ENCODE data around the gene MMP20.
"Not testable (repeated sequence)": the region's sequence is repeated elsewhere in the genome, so short reads cannot be mapped to it uniquely, and the experiment has no call there.

The MMP20 gene, protein sequence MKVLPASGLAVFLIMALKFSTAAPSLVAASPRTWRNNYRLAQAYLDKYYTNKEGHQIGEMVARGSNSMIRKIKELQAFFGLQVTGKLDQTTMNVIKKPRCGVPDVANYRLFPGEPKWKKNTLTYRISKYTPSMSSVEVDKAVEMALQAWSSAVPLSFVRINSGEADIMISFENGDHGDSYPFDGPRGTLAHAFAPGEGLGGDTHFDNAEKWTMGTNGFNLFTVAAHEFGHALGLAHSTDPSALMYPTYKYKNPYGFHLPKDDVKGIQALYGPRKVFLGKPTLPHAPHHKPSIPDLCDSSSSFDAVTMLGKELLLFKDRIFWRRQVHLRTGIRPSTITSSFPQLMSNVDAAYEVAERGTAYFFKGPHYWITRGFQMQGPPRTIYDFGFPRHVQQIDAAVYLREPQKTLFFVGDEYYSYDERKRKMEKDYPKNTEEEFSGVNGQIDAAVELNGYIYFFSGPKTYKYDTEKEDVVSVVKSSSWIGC

DNA sequence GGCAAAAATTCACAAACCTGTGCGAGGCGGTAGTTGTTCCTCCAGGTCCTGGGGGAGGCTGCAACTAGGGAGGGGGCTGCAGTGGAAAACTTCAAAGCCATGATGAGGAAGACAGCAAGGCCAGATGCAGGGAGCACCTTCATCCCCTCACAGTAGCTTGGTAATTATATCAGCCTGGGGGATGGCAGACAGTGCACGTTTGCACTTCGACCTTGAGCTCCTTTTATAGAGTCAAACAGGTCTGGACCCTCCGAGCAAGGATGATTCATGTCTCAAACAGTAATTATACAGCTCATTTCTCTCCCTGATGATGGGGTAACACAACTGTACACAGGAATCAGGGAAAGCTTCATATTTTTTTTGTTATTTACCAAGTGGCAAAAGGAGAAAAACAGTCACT lies at the start of gene MMP20:
Gene MMP20, minus strand, starts transcription at position 156 of the 400 bp plus-strand sequence. Its CDS starts 13 bp downstream, at position 143.
- DNase-seq = no peak

DNA sequence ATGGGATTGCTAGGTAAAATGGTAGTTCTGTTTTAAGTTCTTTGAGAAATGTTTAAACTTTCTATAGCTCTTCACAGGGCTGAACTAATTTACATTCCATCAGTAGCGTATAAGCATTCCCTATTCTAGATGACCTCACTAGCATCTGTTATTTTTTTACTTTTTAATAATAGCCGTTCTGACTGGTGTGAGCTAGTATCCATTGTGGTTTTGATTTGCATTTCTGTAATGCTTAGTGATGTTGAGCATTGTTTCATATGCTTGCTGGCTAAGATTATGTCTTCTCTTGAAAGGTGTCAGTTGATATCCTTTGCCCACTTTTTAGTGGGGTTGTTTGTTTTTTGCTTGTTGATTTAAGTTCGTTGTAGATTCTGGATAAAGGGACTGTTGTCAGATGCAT lies 44.5 kb upstream of the MMP20 start:
- DNase-seq = no peak

DNA sequence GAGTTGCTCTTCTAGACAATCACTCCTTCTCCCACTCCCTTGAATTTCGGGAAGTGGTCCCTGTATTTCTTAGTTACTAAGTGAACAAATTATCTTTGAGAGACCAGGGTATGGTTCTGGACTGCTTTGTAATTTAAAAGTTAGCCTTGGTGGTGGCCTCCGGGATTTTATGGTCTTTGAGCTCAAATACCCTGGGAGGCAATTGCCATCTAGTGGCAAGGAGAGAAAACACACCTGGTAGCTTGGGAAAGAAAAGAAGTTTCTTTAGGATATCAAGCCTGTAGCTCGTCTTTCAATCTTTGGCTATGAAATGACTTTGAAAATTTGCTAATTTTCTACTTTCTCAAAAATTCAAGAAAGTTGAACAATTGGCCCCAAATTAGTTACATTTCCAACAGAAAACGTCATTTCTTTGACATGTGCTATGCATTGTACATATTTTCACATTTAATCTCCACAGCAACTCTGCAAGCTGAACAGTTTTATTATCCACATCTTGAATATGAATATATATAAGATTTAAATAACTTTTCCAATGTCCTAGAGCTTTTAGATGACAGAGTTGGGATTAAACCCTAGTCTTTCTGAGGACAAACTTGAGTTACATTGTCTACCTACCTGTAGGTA lies 41.3 kb upstream of the MMP20 start:
- DNase-seq = peak; percentile 70

DNA sequence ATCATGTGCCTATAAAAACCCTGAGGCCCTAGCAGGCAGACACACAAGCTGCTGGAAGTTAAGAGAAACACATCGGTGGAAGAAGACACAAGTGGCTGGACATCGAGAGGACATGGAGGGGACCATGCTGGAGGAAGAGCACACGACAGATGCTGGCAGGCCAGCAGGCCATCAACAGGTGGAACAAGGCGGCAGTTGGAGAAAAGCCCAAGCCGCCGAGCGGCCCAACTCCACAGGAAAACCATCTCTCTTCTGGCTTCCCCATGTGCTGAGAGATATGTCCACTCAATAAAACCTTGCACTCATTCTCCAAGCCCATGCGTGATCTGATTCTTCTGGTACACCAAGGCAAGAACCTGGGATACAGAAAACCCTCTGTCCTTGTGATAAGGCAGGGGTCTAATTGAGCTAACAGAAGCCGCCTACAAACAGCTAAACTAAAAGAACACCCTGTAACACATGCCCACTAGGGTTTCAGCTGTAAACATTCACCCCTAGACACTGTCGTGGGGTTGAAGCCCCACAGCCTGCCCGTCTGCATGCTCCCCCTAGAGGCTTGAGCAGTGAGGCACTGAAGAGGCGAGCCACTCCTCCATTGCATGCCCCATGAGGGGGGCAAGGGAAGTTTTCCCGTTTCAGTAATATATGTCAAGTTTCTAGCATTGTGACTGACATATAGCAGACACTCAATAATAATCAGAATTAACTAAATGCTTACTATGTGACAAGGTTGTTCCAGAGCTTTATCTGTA lies 39.0 kb upstream of the MMP20 start:
- peak; percentile 20 for DNase-seq

DNA sequence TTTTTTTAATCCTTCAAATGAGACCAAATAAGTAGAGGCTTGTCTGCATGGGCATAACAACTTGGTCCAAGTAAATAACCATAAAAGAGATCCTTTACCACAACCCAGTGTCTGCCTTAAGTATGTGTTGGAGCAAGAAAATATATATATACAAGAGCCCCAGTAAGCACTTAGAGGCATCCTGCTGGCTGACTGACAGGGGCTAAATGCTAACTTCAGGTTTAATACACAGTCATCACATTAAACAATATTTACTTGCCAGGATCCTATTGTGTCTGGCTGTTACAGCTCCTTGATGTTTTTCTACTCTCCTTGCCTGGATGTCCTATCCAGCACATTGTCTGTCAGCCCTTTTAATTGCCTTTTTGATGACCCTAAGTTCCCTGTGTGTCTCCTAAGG lies 37.5 kb upstream of the MMP20 start:
- DNase-seq = no peak

DNA sequence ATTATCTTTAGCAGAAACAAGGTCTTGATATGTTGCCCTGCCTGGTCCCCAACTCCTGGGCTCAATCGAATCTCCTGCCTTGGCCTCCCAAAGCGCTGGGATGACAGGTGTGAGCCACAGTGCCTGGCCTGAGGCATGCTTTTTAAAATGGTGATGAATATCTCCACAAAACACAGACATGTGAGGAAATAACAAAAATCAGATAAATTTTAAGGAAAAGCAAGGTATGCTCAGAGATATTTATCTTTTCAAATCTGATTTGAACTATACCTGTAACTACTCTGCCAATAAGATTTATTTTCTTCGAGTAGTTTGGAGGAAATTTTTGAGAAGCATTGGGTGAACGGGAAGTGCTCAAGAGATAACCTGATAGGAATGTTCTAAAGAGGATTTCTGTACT lies 35.9 kb upstream of the MMP20 start:
- no peak for DNase-seq

DNA sequence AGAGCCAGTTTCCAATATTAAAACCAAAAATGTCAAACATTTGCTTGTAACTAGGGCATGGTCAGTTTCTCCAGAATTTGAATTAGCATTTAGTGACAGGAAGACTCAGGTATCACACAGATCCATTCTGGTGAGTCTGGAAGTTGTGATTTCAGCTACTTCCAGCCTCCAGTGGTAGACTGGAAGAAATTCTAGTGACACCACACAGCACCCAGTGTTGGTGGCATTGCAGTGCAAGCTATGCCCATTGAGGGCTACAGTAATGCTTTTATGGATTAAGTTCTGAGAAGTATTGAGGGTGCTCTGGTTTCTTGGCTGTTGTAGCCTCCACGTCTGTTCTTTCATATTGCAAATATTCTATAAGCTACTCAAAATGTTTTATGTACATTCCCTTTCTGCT lies 31.4 kb upstream of the MMP20 start:
- DNase-seq = no peak

DNA sequence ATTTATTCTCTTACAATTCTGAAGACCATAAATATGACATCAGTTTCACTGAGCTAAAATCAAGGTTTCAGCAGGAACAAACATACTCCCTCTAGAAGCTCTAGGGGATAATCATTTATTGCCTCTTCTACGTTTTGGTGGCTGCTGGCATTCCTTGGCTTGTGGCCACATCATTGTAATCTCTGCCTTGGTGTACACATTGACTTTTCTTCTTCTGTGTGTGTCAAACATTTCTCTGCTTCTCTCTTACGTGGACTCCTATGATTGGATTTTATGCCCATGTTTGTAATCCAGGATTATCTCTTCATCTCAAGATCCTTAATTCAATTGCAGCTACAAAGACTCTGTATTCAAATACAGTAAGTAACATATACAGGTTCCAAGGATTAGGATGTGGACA lies 30.4 kb upstream of the MMP20 start:
- no peak for DNase-seq

DNA sequence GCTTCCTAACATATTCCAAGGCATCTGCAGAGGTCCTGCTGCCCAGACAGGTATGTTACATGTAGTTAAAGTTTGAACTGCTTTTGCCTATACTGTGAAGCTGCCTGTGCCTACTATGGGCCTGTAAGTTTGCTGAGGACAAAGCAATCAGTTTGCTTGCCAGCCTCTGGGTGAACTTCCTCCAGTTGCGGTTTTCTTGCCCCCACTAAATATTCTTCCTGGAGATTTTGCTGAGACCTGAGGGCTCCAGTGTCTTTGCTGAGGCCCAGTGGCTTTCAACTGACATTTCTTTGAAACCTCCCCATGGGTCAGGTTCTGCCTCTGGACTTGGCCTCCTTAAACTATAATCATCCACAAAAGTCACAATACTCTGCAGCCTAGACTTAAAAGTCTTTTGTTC lies 29.6 kb upstream of the MMP20 start:
- no peak for DNase-seq

DNA sequence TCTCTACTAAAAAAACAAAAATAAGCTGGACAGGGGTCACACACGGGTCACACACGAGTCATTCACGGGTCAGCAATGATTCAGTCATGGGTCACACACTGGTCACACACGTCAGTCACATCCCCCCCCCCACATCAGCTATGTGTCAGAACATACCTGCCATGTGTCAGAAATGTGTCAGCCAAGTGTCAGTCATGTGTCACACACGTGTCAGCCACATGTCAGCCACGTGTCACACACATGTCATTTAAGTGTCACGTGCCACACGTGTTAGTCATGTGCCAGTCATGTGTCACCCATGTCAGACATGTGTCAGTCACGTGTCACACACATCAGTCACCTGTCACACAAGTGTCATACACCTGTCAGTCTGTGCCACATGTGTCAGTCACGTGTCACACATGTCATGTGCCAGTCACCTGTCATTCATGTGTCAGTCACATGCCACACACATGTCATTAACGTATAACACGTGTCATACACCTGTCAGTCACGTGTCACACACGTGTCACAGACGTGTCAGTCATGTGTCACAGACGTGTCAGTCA lies 28.7 kb upstream of the MMP20 start:
- peak; percentile 9 for DNase-seq

DNA sequence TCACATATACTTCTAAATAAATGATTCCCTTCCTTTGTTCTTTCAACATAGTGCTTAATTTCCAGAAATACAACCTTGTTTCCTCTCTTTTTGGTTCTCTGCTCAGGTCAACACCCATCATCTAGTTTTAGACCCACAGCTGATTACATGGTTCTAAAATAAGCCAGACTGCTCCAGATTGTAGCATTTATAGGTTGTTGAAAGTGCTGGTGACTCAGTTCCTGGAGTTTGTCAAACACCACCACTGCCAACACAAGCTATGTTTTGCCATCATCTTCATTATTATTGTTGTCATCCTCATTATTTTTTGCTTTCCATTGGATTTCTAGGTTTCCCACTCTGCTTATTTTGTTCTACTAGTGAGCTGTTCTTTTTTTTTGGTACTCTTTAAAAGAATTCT lies 22.3 kb upstream of the MMP20 start:
- DNase-seq = no peak

DNA sequence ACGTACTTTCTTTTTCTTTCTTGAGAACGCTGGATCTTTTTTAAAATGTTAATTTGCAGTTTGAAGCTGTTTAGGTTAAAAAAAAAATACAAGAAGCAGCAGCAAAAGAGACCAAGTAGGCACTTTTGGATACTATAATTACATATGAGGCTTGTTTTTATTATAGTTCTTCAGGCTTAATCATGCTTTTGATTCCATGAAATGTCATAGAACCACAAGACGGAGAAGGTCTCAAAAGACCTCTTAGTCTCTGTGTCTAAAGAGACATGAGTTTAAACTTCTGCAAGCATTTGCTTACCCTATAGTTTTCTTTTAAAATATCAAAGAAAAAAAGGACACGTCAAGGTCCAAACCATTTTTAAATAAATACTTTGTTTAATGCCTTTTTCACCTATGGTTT lies 18.8 kb upstream of the MMP20 start:
- no peak for DNase-seq

DNA sequence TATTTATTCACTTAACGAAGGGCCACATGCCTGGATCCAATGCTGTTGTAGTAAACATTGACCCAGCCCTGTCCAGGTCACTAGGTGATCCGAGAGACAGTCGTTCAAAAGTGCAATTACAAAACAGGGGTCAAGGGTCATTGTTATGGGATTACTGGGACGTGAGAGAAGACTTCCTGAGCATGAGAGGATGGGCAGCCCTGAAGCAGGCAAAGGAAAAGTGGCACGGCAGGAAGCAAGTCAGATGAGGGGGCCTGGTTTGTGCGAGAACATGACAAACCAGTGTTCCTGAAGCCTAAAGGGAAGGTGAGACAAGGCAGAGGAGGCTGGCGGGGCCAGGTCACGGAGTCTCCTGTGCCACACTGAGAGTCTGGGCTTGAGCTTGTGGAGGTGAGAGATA lies 15.8 kb upstream of the MMP20 start:
- no peak for DNase-seq

DNA sequence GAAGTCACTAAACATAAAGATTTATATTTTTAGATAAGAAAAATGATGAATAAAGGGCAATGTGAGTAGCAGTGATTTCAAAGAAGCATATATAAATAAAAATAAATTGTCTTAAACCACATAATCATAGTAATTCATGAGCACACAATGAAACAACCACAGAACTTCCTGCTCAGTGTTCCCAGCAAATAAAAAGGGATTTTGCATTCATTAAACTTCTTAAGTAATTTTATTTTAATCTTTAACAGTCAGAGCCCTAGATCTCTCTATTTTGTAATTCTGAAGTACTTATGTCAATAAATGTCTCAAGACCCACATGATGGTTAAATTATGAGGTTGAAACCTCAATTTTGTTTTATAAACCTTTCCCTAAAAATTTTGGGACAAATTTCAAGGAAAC lies 14.5 kb upstream of the MMP20 start:
- DNase-seq = no peak

DNA sequence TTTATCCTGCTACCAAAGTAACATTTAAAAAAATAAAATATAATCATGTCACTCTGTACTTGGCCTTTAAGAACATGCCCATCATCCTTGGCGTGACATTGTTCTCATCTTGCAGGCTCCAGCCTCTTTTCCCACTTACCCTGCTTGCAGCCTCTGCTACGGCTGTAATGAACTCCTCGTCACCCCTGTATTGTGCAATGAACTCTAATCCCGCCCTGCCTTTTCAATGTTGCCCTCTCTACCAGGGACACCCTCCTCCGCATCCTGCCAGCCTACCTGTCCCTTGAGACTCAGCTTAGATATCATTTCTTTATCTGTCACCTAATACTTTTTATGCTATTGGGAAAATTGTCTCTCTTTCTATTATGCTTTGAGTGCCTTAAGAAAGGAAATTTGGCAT lies 12.6 kb upstream of the MMP20 start:
- no peak for DNase-seq

DNA sequence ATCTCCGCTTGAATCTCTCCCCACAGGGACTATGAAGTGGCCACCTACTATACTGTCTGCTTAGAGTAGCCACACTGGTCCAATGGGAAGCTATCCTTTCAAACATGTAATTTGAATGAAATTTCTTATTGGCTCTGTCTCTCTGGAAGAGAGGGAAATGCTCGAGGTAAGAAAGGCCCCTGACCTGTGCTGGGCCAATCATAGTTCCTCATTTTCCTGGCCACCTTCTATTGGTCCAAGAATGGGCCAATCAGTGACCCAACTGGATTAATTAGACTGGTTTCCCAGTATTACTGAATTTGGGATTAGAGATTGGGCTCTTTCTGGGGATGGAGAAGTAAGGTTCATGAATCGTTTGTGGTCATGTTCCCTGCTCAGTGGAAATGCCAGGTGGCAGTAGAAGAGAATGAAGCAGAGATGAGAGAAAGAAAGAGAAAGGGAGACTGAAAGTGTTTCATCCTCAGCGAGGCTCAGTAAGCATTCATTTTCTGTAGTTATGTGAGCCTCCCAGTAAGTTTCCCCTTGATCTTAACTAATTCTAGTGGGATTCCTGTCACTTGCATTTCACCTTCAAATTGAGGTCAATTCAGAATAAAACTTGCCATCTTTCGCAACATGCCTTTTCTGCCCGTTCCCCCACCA lies 8.4 kb upstream of the MMP20 start:
- no peak for DNase-seq

DNA sequence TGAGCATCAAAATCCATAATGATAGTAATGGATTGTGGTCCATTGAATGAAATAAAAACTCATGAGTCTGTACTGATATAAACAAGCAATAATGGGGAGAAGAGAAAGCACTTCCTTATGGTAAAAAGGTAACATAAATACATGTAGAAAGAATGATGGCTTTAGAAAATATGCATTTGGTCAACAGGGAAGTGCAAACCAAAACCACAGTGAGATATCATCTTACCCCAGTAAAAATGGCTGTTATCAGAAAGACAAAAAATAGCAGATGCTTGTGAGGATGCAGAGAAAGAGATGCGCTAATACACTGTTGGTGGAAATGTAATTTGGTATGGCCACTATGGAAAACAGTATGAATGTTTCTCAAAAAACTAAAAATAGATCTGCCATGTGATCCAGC lies 6.9 kb upstream of the MMP20 start:
- DNase-seq = no peak

DNA sequence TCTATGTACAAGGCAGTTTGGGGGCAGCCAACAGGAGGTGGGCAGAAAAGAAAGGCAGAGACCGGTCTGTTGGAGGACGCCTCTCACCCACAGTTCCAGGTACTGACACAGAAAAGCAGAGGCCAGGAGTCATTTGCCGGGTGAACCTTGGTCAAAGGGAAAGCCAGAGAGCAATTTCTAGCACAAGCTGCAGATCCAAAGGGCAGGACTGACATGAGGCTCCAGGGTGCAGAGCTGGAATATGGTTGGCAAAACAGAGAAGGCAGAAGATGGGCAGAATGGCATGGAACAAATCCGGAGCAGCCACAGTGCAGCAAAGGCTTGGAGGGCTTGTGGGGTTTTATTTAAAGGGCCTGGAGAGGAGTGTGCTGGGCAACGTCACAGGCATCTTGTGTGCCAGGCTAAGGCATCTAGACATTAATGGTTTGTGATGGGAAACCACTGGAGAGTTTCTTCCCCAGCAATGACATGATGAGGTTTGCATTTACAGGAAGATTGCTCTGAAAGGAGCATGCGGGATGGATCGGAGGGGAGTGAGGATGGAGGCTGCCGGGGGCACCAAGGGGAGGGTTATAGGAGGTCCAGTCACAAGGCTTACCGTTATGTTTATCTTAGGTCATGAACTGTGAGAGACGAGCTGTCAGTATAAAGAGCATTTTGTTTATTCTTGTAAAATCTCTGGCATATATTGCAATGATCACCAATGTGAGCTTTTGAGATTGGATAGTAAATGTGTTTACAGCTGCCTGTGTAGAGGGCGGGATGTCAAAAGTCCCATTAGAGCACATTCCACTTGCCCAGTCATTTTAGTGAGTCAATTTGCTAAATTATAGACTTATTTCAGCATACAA lies 5.7 kb upstream of the MMP20 start:
- no peak for DNase-seq

DNA sequence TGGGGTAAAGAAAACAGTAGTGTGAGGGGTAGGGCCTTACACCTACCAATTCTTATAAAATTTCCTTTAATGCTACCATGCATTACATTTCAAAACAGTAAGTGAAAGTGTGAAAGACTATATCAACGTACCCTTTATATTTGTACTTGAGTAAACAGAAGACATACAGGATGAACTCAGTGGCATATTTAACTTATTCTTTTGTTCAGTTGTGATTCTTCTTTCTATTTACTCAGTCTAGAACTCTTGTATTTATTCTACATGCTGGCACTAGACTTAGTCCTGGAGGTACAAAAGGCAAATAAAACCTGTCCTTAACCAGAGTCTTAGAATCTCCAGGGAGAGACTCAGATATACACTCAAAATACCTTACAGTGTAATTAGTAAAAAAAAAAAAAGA lies 4.8 kb upstream of the MMP20 start:
- not testable (repeated sequence) for DNase-seq

DNA sequence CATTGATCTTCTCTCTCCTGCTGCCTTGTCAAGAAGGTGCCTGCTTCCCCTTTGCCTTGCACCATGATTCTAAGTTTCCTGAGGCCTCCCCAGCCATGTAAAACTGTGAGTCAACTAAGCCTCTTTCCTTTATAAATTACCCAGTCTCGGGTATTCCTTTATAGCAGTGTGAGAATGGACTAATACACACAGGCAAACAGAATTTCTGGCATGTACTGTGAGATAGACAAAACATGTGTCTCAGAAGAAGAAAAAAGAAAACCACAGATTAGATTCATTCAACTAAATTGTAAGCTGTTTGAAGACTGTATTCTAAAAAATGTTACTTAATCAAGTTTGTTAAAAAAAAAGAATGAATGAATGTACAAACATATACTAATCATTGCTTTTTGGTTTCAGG lies 1.5 kb upstream of the MMP20 start:
- no peak for DNase-seq

DNA sequence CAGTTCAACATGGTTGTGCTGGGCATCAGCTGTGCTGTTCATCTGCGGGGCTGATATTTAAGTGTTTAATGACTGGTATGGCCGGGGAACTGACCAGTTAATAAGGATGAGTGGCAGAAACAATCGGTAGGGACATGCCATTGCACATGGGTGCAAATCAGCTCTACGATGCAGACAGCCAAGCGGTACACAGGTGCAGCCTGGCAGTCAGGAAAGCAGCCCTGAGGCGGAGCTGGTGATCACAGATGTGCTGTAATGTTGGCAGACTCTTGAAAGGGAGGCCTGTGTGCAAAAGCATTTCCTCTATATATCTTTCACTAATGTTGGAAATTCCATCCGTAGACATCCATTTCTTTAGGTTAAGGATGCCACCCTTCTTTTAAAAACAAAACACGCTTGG lies 1.1 kb downstream of the MMP20 start:
- no peak for DNase-seq

DNA sequence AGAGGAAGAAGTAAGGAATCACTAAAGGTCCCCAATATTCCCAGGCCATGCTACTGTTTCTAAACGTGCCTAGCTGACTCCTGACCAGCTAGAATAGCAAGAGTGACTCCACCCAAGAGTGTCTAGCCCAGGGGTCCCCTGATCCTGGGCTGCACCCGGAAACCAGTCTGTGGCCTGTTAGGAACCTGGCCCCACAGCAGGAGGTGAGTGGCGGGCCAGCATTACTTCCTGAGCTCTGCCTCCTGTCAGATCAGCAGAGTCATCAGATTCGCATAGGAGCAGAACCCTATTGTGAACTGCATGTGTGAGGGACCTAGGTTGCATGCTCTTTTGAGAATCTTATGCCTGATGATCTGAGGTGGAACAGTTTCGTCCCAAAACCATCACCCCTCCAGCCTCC lies 2.0 kb downstream of the MMP20 start:
- DNase-seq = no peak
